Activated naive CD4-positive, alpha-beta T cell treated with anti-CD3 and anti-CD28 coated beads for 36 hours (primary cell): ENCODE results near the gene HSD11B1L. TPM values are rescaled to one million over a fixed set of nuclear protein-coding genes. Genes with fewer than 3 reads are reported as not detected.

ENCODE experiments used
- total RNA-seq, 2 experiments: library from RNA; stranded (reverse); gene quantifications; one replicate each; pipeline ENCODE4 v1.2.3, GENCODE V29; 2021

HSD11B1L gene
- total RNA-seq, 2 experiments from 2014 or later: 2.6 to 3.0 TPM

Other genes starting within 250 kb of the HSD11B1L start
- not detected for gene ZNRF4, start 225.6 kb upstream of the HSD11B1L start, total RNA-seq
- gene TINCR, start 113.1 kb upstream of the HSD11B1L start, total RNA-seq: 1 to 10 TPM in 1 of 2 experiments, under 1 TPM in 1; 0.83 to 1.0 TPM
- 100 to 1,000 TPM; 108 to 118 TPM for gene SAFB2, start 58.3 kb upstream of the HSD11B1L start, total RNA-seq
- 100 to 1,000 TPM; 120 to 129 TPM for gene SAFB, start 57.9 kb upstream of the HSD11B1L start, total RNA-seq
- gene MICOS13, start 511 bp upstream of the HSD11B1L start, total RNA-seq: 10 to 100 TPM; 43.3 to 44.8 TPM
- gene RPL36, start 9.3 kb downstream of the HSD11B1L start, total RNA-seq: 1,000 to 10,000 TPM; 1,916 to 2,003 TPM
- 100 to 1,000 TPM; 223 to 229 TPM for gene LONP1, start 39.1 kb downstream of the HSD11B1L start, total RNA-seq
- not detected for gene CATSPERD, start 39.6 kb downstream of the HSD11B1L start, total RNA-seq
- gene PRR22, start 103.7 kb downstream of the HSD11B1L start, total RNA-seq: 1 to 10 TPM; 1.1 to 1.5 TPM
- gene DUS3L, start 110.1 kb downstream of the HSD11B1L start, total RNA-seq: 10 to 100 TPM; 43.1 to 45.2 TPM
- gene NRTN, start 124.0 kb downstream of the HSD11B1L start, total RNA-seq: under 1 TPM; 0.38 to 0.42 TPM
- gene FUT6, start 158.7 kb downstream of the HSD11B1L start, total RNA-seq: not detected
- not detected for gene FUT3, start 170.4 kb downstream of the HSD11B1L start, total RNA-seq
- under 1 TPM; 0.19 to 0.30 TPM for gene FUT5, start 189.5 kb downstream of the HSD11B1L start, total RNA-seq
- gene NDUFA11, start 222.8 kb downstream of the HSD11B1L start, total RNA-seq: 100 to 1,000 TPM; 226 to 228 TPM
- gene VMAC, start 223.8 kb downstream of the HSD11B1L start, total RNA-seq: 1 to 10 TPM; 1.5 to 2.0 TPM
- gene CAPS, start 233.2 kb downstream of the HSD11B1L start, total RNA-seq: 1 to 10 TPM; 2.1 to 2.8 TPM